ENCODE measurements around the gene ATXN10.

The ATXN10 gene

GRCh38 chr22:45845076-45845487 is 173.4 kb downstream of the ATXN10 start:
- Histone ChIP-seq H3K9ac (ENCODE audit: low read length) (no peak overlapping the region), H3K4me3 (ENCODE audit: low read length) (no peak overlapping the region), H3K36me3 (ENCODE audit: control insufficient read depth, insufficient read depth, low read length) (no peaks in the 10 kb centered on the region), H3K4me1 (ENCODE audit: control insufficient read depth, insufficient read depth, low read length) (no peaks in the 10 kb centered on the region), H3K27me3 (ENCODE audit: control insufficient read depth, insufficient read depth, low read length) (no peaks in the 10 kb centered on the region), H3K9me3 (ENCODE audit: control insufficient read depth, low read length) (no peaks in the 10 kb centered on the region)

- Histone ChIP-seq H3K27me3 (ENCODE audit: control insufficient read depth, insufficient read depth, low read length) (no peaks in the 10 kb centered on the region), H3K4me3 (ENCODE audit: low read length) (no peak overlapping the region), H3K36me3 (ENCODE audit: control insufficient read depth, insufficient read depth, low read length) (no peaks in the 10 kb centered on the region), H3K9ac (ENCODE audit: low read length) (no peak overlapping the region), H3K4me1 (ENCODE audit: control insufficient read depth, insufficient read depth, low read length) (no peaks in the 10 kb centered on the region), H3K9me3 (ENCODE audit: control insufficient read depth, low read length) (no peaks in the 10 kb centered on the region)
These were observed 175.3 kb downstream of the ATXN10 start for GRCh38 chr22:45846952-45847351.

- no peaks in the 10 kb centered on the region for H3K4me1 ChIP-seq (ENCODE audit: control insufficient read depth, insufficient read depth, low read length)
- H3K36me3 ChIP-seq (ENCODE audit: control insufficient read depth, insufficient read depth, low read length) = no peaks in the 10 kb centered on the region
- no peak overlapping the region for H3K9ac ChIP-seq (ENCODE audit: low read length)
- no peak overlapping the region for H3K4me3 ChIP-seq (ENCODE audit: low read length)
- H3K9me3 ChIP-seq (ENCODE audit: control insufficient read depth, low read length) = peaks cover 8% of the 10 kb centered on the region
- no peaks in the 10 kb centered on the region for H3K27me3 ChIP-seq (ENCODE audit: control insufficient read depth, insufficient read depth, low read length)
These were observed 177.3 kb downstream of the ATXN10 start for GRCh38 chr22:45848904-45849303.

GRCh38 chr22:45852826-45853225 is 181.2 kb downstream of the ATXN10 start:
- Histone ChIP-seq H3K4me1 (ENCODE audit: control insufficient read depth, insufficient read depth, low read length) (no peaks in the 10 kb centered on the region), H3K9ac (ENCODE audit: low read length) (no peak overlapping the region), H3K36me3 (ENCODE audit: control insufficient read depth, insufficient read depth, low read length) (no peaks in the 10 kb centered on the region), H3K9me3 (ENCODE audit: control insufficient read depth, low read length) (peaks cover 8% of the 10 kb centered on the region), H3K27me3 (ENCODE audit: control insufficient read depth, insufficient read depth, low read length) (no peaks in the 10 kb centered on the region), H3K4me3 (ENCODE audit: low read length) (no peak overlapping the region)

GRCh38 chr22:45855961-45856360 is 184.3 kb downstream of the ATXN10 start:
- Histone ChIP-seq H3K4me3 (ENCODE audit: low read length) (no peak overlapping the region), H3K36me3 (ENCODE audit: control insufficient read depth, insufficient read depth, low read length) (no peaks in the 10 kb centered on the region), H3K9me3 (ENCODE audit: control insufficient read depth, low read length) (peaks cover 8% of the 10 kb centered on the region), H3K4me1 (ENCODE audit: control insufficient read depth, insufficient read depth, low read length) (no peaks in the 10 kb centered on the region), H3K9ac (ENCODE audit: low read length) (no peak overlapping the region), H3K27me3 (ENCODE audit: control insufficient read depth, insufficient read depth, low read length) (no peaks in the 10 kb centered on the region)

- Histone ChIP-seq H3K4me3 (ENCODE audit: low read length) (no peak overlapping the region), H3K9me3 (ENCODE audit: control insufficient read depth, low read length) (peaks cover 8% of the 10 kb centered on the region)
These were observed 185.9 kb downstream of the ATXN10 start for GRCh38 chr22:45857519-45857918.

GRCh38 chr22:45859231-45860161 is 187.9 kb downstream of the ATXN10 start:
- H3K4me3 ChIP-seq (ENCODE audit: low read length) = no peak overlapping the region
- no peaks in the 10 kb centered on the region for H3K36me3 ChIP-seq (ENCODE audit: control insufficient read depth, insufficient read depth, low read length)
- H3K27me3 ChIP-seq (ENCODE audit: control insufficient read depth, insufficient read depth, low read length) = peaks cover 5% of the 10 kb centered on the region
- H3K4me1 ChIP-seq (ENCODE audit: control insufficient read depth, insufficient read depth, low read length) = peaks cover 3% of the 10 kb centered on the region
- no peak overlapping the region for H3K9ac ChIP-seq (ENCODE audit: low read length)
- no peaks in the 10 kb centered on the region for H3K9me3 ChIP-seq (ENCODE audit: control insufficient read depth, low read length)

More at GRCh38 chr22:45857519-45857918, 185.9 kb downstream of the ATXN10 start:
- Histone ChIP-seq H3K4me1 (ENCODE audit: control insufficient read depth, insufficient read depth, low read length) (no peaks in the 10 kb centered on the region), H3K27me3 (ENCODE audit: control insufficient read depth, insufficient read depth, low read length) (no peaks in the 10 kb centered on the region), H3K9ac (ENCODE audit: low read length) (no peak overlapping the region), H3K36me3 (ENCODE audit: control insufficient read depth, insufficient read depth, low read length) (no peaks in the 10 kb centered on the region)

GRCh38 chr22:45860201-45860600 is 188.6 kb downstream of the ATXN10 start:
- Histone ChIP-seq H3K4me3 (ENCODE audit: low read length) (no peak overlapping the region), H3K36me3 (ENCODE audit: control insufficient read depth, insufficient read depth, low read length) (no peaks in the 10 kb centered on the region), H3K9ac (ENCODE audit: low read length) (no peak overlapping the region), H3K4me1 (ENCODE audit: control insufficient read depth, insufficient read depth, low read length) (peaks cover 3% of the 10 kb centered on the region), H3K9me3 (ENCODE audit: control insufficient read depth, low read length) (no peaks in the 10 kb centered on the region), H3K27me3 (ENCODE audit: control insufficient read depth, insufficient read depth, low read length) (peaks cover 12% of the 10 kb centered on the region)

- Histone ChIP-seq H3K9me3 (ENCODE audit: control insufficient read depth, low read length) (no peaks in the 10 kb centered on the region), H3K27me3 (ENCODE audit: control insufficient read depth, insufficient read depth, low read length) (peaks cover 23% of the 10 kb centered on the region), H3K36me3 (ENCODE audit: control insufficient read depth, insufficient read depth, low read length) (no peaks in the 10 kb centered on the region), H3K4me1 (ENCODE audit: control insufficient read depth, insufficient read depth, low read length) (peaks cover 3% of the 10 kb centered on the region), H3K4me3 (ENCODE audit: low read length) (no peak overlapping the region), H3K9ac (ENCODE audit: low read length) (no peak overlapping the region)
These were observed 189.6 kb downstream of the ATXN10 start for GRCh38 chr22:45861259-45861658.

- Histone ChIP-seq H3K36me3 (ENCODE audit: control insufficient read depth, insufficient read depth, low read length) (no peaks in the 10 kb centered on the region), H3K4me1 (ENCODE audit: control insufficient read depth, insufficient read depth, low read length) (peaks cover 13% of the 10 kb centered on the region), H3K27me3 (ENCODE audit: control insufficient read depth, insufficient read depth, low read length) (peaks cover 52% of the 10 kb centered on the region), H3K9me3 (ENCODE audit: control insufficient read depth, low read length) (no peaks in the 10 kb centered on the region), H3K9ac (ENCODE audit: low read length) (no peak overlapping the region), H3K4me3 (ENCODE audit: low read length) (no peak overlapping the region)
These were observed 192.5 kb downstream of the ATXN10 start for GRCh38 chr22:45863981-45864751.

- H3K4me1 ChIP-seq (ENCODE audit: control insufficient read depth, insufficient read depth, low read length) = peaks cover 13% of the 10 kb centered on the region
- peaks cover 61% of the 10 kb centered on the region for H3K27me3 ChIP-seq (ENCODE audit: control insufficient read depth, insufficient read depth, low read length)
- no peaks in the 10 kb centered on the region for H3K36me3 ChIP-seq (ENCODE audit: control insufficient read depth, insufficient read depth, low read length)
- no peak overlapping the region for H3K9ac ChIP-seq (ENCODE audit: low read length)
- no peak overlapping the region for H3K4me3 ChIP-seq (ENCODE audit: low read length)
- no peaks in the 10 kb centered on the region for H3K9me3 ChIP-seq (ENCODE audit: control insufficient read depth, low read length)
These were observed 193.4 kb downstream of the ATXN10 start for GRCh38 chr22:45864959-45865476.
